GM21447 (cell line): ENCODE data around the gene WDHD1.
"Not testable (repeated sequence)": the region's sequence is repeated elsewhere in the genome, so short reads cannot be mapped to it uniquely, and the experiment has no call there.

ENCODE experiments used
- ATAC-seq: cut with Tn5 transposase; IDR thresholded peaks from one replicate; pipeline ENCODE4 v1.9.1; 2021; ENCODE audit not compliant: unreplicated experiment

WDHD1 gene

GRCh38 chr14:55026793-55027561, at the start of gene WDHD1, which contains the start of gene SOCS4:
Gene WDHD1 (minus strand): TSS chr14:55027099. CDS start chr14:55026787, 312 bp downstream.
Gene SOCS4 (plus strand): TSS chr14:55027236. CDS start chr14:55043042, 15,806 bp downstream.
- ATAC-seq: peak; percentile 88

DNA sequence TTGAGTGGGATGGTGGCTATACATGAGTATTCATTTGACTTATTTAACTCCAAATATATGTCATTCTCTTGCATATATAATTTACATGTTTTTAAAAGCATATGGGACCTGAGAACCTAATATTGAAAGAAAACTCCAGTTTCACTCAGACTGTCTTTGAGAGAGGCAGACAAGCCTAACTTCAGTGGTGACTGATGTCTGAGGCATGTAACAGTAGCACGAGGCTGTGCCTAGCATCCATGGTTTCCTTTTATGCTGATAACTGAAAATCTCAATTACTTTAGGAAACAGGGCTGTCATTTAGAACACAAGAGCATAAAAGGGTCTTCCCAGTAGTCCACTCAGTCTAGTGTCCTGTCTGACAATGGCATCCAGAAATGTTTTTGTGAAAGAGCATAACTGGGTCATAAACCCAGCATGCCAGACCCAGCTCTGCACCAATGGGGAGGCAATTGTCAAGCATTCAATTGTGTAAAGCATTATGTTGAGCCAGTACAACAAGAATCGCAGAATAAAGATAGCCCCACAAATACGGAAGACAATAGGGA, 48.8 kb upstream of the WDHD1 start:
- ATAC-seq: no peak

GRCh38 chr14:55074662-55075061, 47.8 kb upstream of the WDHD1 start:
- ATAC-seq: peak; percentile 55

- no peak for ATAC-seq
Measured at GRCh38 chr14:55073856-55074255, 47.0 kb upstream of the WDHD1 start.

- peak; percentile 43 for ATAC-seq
Measured at GRCh38 chr14:55071870-55072640, 45.2 kb upstream of the WDHD1 start.

GRCh38 chr14:55070981-55071411, 44.1 kb upstream of the WDHD1 start:
- no peak for ATAC-seq

DNA sequence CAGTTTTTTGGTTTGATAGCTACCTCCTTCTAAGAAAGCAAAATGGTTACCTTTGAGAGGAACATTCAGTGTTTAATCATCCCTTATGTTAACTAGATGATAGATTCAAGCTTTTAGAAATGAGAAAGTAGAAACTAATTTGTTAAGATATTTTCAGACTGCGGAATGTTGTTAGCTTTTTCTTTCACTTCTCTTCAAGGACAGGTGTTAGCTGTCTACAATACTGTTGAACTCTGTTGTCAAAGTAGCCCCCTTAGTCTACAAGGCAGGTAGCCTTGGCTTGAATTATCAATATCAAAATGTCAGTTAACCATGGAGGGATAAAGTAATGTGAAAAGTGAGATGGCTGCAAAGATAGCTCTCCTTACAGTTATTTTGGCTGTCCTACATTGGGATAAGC, 39.3 kb upstream of the WDHD1 start:
- ATAC-seq: peak; percentile 44

DNA sequence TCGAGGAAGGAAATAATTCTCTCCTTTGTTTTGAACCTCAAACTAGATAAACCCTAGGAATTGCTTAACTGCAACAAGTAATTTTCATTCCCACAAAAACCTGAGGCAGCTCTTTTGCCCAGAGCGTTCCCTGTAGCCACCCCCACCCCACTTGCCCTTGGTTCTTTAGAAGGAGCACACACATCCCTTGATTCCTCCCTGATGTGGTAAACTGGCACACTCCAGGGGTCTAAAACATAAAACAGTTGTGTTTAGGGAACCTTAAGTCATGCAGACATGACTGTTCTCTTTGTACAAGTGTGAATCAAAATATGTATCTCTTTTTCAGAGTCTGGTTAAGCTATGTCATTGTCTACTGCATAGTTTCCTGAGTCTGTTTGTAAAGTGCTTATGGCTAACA, 38.5 kb upstream of the WDHD1 start:
- no peak for ATAC-seq

- ATAC-seq: not testable (repeated sequence)
Measured at GRCh38 chr14:55064896-55065295, 38.0 kb upstream of the WDHD1 start.

DNA sequence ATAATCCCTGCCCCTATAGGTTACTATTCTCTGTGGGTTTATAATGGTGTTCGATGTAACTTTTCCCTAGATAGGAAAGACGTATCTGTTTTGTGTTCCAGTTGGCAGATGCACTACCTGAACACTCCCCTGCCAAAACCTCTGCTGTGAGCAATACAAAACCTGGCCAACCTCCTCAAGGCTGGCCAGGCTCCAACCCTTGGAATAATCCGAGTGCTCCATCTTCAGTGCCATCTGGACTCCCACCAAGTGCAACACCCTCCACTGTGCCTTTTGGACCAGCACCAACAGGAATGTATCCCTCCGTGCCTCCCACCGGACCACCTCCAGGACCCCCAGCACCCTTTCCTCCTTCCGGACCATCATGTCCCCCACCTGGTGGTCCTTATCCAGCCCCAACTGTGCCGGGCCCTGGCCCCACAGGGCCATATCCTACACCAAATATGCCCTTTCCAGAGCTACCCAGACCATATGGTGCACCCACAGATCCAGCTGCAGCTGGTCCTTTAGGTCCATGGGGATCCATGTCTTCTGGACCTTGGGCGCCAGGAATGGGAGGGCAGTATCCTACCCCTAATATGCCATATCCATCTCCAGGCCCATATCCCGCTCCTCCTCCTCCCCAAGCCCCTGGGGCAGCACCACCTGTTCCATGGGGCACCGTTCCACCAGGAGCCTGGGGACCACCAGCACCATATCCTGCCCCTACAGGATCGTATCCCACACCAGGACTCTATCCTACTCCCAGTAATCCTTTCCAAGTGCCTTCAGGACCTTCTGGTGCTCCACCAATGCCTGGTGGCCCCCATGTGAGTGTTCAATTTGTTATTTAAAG, 35.8 kb upstream of the WDHD1 start:
- ATAC-seq: no peak

GRCh38 chr14:55059333-55059732, 32.4 kb upstream of the WDHD1 start:
- no peak for ATAC-seq

- ATAC-seq: no peak
Measured at GRCh38 chr14:55057919-55058318, 31.0 kb upstream of the WDHD1 start.

GRCh38 chr14:55054098-55054497, 27.2 kb upstream of the WDHD1 start:
- ATAC-seq: no peak

DNA sequence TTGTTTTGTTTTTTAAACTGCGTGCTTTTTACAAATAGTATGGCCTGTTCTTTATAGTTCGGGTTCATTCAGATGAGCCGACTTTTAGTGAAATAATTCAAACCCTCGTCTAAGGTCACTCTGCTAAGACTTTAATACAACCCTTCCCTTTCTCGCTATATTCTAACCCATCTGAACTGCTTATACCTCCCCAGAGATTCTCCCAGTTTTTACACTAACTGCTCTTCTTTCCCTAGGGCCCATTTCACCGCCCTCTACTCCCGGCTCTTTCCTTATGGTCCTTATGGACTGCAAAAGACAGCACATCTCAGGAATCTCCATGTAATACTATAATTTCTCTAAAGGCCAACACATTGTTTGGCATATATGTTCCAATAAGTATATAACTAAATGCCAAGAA, 26.6 kb upstream of the WDHD1 start:
- ATAC-seq: no peak

- ATAC-seq: no peak
Measured at GRCh38 chr14:55053018-55053417, 26.1 kb upstream of the WDHD1 start.

- peak; percentile 17 for ATAC-seq
Measured at GRCh38 chr14:55052269-55052930, 25.5 kb upstream of the WDHD1 start.

- peak; percentile 81 for ATAC-seq
Measured at GRCh38 chr14:55051423-55052268, 24.7 kb upstream of the WDHD1 start, which contains the start of gene MAPK1IP1L. Gene MAPK1IP1L (plus strand): TSS chr14:55051647. CDS start chr14:55061684, 10,037 bp downstream.

DNA sequence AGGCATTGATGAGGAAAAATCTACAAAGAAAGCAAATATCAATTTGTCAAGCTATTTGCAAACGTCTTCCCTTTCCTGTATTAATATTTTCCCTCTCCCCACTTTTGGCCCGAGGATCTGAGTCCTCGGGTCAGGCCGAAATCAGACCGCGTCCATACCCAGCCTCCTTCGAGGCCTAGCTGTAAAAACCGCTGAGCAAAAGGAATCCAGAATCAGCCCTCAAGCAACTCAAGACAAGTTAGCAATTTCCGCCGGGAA, 24.2 kb upstream of the WDHD1 start:
- no peak for ATAC-seq

GRCh38 chr14:55048900-55049436, 22.1 kb upstream of the WDHD1 start:
- ATAC-seq: no peak
